HAP-1 (cell line): ENCODE results near the gene RNF220.
A peak's percentile ranks its signal among the peaks of the same experiment; 100 is the strongest.

ENCODE experiments used
- DNase-seq, 2 experiments: peaks; one replicate each; pipeline ENCODE4 v3.0.0-alpha.2; 2016 to 2020; ENCODE audit warnings: low spot score in 2 of 2
- H3K27me3 ChIP-seq: fragments of 250-450 bp; sonication (Bioruptor Pico); 2 replicates; pipeline ENCODE4 v1.5.1; 2020; ENCODE audit warnings: low read depth, mild to moderate bottlenecking, moderate library complexity
- H3K36me3 ChIP-seq: fragments of 250-450 bp; sonication (Bioruptor Pico); replicated peaks from 2 replicates; pipeline ENCODE4 v1.5.1; 2020; ENCODE audit warnings: mild to moderate bottlenecking
- H3K4me1 ChIP-seq: fragments of 250-450 bp; sonication (Bioruptor Pico); 2 replicates; pipeline ENCODE4 v1.5.1; 2020; ENCODE audit warnings: mild to moderate bottlenecking
- H3K4me3 ChIP-seq: fragments of 250-450 bp; sonication (Bioruptor Pico); 2 replicates; pipeline ENCODE4 v1.5.1; 2020; ENCODE audit warnings: mild to moderate bottlenecking, moderate library complexity
- H3K9me3 ChIP-seq: fragments of 250-450 bp; sonication (Bioruptor Pico); 2 replicates; pipeline ENCODE4 v1.5.1; 2020; ENCODE audit warnings: mild to moderate bottlenecking, moderate library complexity
- in situ Hi-C: fragments of 300-500 bp; cut with MboI; formaldehyde crosslinking; loops from 3 replicates; pipeline ENCODE4 v1.14.3; 2020; ENCODE audit warnings: low sequenced_read_pairs, inconsistent platforms, mixed read lengths

The RNF220 gene

GRCh38 chr1:44613941-44614340 is 208.9 kb downstream of the RNF220 start:
- no peak for DNase-seq
- in situ Hi-C loops: no loop called here
- H3K36me3 ChIP-seq: no peaks in the 10 kb centered on the region; the same call in 1 of the 2 replicates
- no peaks in the 10 kb centered on the region for H3K27me3 ChIP-seq
- no peak overlapping the region for H3K4me3 ChIP-seq
- H3K4me1 ChIP-seq: no peaks in the 10 kb centered on the region
- H3K9me3 ChIP-seq: no peaks in the 10 kb centered on the region

DNA sequence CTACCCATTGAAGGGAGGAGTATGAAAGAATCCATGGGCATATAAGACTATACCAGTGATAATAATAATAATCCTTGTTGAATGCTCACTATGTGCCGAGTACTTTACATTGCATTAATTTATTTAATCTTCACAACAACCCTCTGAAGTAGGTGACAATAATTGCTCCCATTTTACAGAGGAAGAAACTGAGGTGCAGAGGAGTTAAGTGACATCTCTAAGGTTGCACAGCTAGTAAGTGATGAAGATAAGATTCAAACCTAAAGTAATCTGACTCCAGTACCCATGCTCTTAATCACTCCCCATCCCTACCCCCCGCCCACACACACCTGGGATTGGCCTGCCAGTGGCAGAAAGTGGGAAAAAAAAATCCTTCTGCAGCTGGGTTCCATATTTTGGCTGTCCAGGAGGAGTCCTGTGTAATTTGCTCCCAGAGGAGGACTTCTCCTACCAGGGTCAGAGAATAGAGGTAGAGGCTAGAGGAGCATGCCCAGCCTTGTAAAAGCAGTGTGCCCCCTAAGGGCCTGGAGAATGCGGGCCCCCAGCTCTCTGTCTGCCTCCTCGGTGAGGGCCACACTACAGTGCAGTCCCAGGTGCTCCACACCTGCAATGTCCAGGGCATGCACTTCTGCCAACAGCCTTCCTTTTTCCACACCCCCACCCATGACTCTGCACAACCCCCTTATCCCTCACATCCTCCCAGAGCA is 211.4 kb downstream of the RNF220 start:
- Histone ChIP-seq H3K9me3 (no peaks in the 10 kb centered on the region), H3K36me3 (no peaks in the 10 kb centered on the region; the same call in 1 of the 2 replicates), H3K27me3 (no peaks in the 10 kb centered on the region), H3K4me1 (no peaks in the 10 kb centered on the region), H3K4me3 (no peak overlapping the region)
- in situ Hi-C loops: no loop called here
- no peak for DNase-seq

- in situ Hi-C loops: no loop called here
- DNase-seq: no peak
- Histone ChIP-seq H3K4me3 (no peak overlapping the region), H3K36me3 (no peaks in the 10 kb centered on the region; the same call in 1 of the 2 replicates), H3K27me3 (no peaks in the 10 kb centered on the region), H3K9me3 (no peaks in the 10 kb centered on the region), H3K4me1 (no peaks in the 10 kb centered on the region)
Observed at GRCh38 chr1:44616991-44617702, 212.1 kb downstream of the RNF220 start.

DNA sequence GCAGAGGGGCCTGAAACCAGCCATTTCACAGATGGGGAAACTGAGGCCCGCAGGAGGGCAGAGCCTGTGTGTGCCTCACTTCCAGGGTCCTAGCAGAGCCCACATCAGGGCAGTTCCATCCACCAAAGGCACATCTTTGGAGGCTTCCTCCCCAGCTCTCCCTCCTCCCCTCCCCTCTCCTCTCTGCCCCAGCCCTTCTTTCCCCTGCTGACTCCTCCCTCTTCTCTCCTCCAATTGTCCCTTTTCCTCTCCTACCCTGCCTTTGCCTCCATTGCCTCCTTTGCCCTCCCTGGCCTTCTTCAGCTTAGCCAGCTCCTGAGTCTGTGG is 212.6 kb downstream of the RNF220 start:
- Histone ChIP-seq H3K27me3 (no peaks in the 10 kb centered on the region), H3K36me3 (no peaks in the 10 kb centered on the region; the same call in 1 of the 2 replicates), H3K4me1 (no peaks in the 10 kb centered on the region), H3K4me3 (no peak overlapping the region), H3K9me3 (no peaks in the 10 kb centered on the region)
- in situ Hi-C loops: no loop called here
- no peak for DNase-seq

DNA sequence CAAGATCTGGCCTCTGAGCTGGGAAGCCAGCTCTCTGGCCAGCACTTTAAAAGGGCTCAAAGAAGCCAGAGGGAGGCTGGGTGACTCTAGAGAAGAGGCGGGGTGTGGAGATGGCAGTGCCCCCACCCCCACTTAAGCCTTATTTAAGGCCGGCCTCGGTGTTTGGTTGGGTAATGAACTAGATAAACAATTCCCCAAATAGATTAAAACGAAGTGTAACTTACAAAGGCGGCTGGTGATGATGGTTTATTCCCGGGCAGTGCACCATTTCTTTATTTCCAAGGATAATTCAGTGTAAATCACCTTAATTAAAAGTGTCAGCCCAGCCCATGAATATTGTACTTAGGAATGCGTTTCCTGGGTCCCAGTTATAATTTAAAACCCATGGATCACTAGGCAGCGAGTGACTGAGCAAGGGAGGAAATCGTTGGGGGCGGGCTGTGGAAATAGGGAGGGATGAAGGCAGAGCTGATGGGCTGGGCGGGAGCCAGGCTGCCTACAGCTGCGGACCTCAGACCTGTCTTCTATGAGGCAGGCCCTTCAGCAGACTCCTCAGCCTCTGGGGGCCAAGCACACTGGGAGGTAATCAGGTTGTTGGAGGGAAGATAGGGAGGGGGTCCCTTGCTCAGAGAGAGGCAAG is 214.3 kb downstream of the RNF220 start:
- DNase-seq: no peak
- in situ Hi-C loops: no loop called here
- Histone ChIP-seq H3K36me3 (no peaks in the 10 kb centered on the region; the same call in 1 of the 2 replicates), H3K4me1 (no peaks in the 10 kb centered on the region), H3K4me3 (no peak overlapping the region), H3K27me3 (no peaks in the 10 kb centered on the region), H3K9me3 (no peaks in the 10 kb centered on the region)

DNA sequence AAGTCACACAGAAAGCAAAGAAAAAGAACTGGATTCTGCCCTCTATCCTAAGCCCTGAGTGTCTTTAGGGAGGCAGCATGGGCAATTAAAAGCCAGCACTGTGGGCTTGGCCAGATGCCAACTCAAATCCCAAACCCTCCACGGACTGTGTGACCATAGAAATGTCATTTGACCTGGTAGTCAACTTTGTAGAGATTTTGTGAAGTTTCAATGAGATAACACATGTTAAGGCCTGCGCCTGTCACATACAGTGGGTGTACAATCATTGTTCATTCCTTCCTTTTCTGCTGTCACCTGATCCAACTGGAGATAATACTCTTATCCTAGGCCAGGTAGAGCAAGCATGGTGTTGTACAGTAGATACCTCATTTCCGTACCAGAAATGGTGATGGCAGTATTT is 215.0 kb downstream of the RNF220 start:
- Histone ChIP-seq H3K36me3 (no peaks in the 10 kb centered on the region; the same call in 1 of the 2 replicates), H3K9me3 (no peaks in the 10 kb centered on the region), H3K4me3 (no peak overlapping the region), H3K27me3 (no peaks in the 10 kb centered on the region), H3K4me1 (no peaks in the 10 kb centered on the region)
- in situ Hi-C loops: no loop called here
- DNase-seq: no peak

GRCh38 chr1:44621841-44622286 is 216.8 kb downstream of the RNF220 start:
- Histone ChIP-seq H3K27me3 (no peaks in the 10 kb centered on the region), H3K4me1 (no peaks in the 10 kb centered on the region), H3K9me3 (no peaks in the 10 kb centered on the region), H3K36me3 (no peaks in the 10 kb centered on the region; the same call in 1 of the 2 replicates), H3K4me3 (no peak overlapping the region)
- in situ Hi-C loops: no loop called here
- DNase-seq: no peak

DNA sequence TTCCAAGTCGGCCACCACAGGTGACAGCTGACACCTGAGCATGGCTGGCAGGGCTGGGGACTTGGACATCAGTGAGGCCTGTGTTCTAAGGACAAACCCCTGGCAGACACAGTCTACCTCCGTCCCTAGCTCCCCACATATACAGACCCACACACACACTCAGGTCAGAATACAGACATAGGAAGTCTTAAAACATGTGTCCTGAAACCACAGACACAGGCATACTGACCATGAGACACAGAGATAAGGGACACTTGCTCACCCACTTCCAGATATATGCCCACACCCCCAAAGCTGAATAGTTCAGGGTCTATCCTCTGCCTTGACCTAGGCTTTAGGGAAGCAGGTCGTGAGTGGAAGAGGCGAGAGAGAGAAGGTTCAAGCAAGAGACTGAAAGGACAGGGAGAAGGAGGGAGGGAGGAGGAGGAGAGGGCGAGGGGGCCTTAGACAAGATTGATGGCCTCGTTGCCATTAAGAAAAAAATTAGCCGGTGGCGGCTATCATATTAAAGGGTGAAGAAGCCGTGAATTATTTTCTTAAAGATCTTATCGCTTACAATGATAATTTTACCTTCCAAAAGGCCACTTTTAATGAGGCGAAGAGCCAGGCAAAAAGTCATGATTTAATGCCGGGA is 219.3 kb downstream of the RNF220 start:
- in situ Hi-C loops: no loop called here
- Histone ChIP-seq H3K36me3 (no peaks in the 10 kb centered on the region; the same call in 1 of the 2 replicates), H3K27me3 (no peaks in the 10 kb centered on the region), H3K4me3 (no peak overlapping the region), H3K9me3 (no peaks in the 10 kb centered on the region), H3K4me1 (no peaks in the 10 kb centered on the region)
- no peak for DNase-seq

- in situ Hi-C loops: no loop called here
- Histone ChIP-seq H3K9me3 (no peaks in the 10 kb centered on the region), H3K4me3 (no peak overlapping the region), H3K27me3 (no peaks in the 10 kb centered on the region), H3K4me1 (no peaks in the 10 kb centered on the region), H3K36me3 (no peaks in the 10 kb centered on the region; the same call in 1 of the 2 replicates)
- no peak for DNase-seq
Observed at GRCh38 chr1:44625348-44625747, 220.3 kb downstream of the RNF220 start.

DNA sequence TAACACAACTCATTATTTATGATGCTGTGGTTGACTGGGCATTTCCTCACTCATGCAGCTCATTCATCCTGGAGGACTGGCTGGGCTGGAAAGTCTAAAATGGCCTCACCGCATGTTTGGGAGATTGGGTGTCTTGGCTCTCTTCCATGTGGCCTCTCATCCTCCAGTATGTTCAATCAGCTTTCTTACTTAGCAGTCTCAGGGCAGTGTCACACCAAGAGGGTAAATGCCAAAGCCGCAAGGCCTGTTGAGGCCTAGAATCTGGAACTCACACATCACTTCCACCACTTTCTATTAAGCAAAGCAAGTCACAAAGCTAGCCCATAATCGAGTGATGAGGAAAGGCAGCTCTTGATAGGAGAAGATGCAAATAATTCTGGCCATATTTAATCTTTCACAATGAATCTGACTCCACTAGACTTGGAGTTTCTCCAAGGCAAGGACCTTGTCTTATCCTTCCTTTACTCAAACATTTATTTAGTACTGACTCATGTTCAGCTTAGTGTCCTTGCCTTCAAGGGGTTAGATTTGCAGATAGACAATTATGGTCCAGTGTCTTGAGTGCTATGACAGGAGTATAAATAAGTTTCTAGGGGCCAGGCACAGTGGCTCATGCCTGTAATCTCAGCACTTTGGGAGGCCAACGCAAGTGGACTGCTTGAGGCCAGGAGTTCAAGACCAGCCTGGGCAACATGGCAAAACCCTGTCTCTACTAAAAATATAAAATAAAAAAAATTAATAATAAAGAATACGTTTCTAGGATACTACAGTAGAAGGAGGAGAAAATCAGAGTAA is 224.1 kb downstream of the RNF220 start:
- in situ Hi-C loops: no loop called here
- DNase-seq: no peak
- peaks cover 13% of the 10 kb centered on the region for H3K4me1 ChIP-seq
- H3K4me3 ChIP-seq: no peak overlapping the region
- no peaks in the 10 kb centered on the region for H3K9me3 ChIP-seq
- no peaks in the 10 kb centered on the region for H3K27me3 ChIP-seq
- peaks cover 7% of the 10 kb centered on the region for H3K36me3 ChIP-seq

- no peaks in the 10 kb centered on the region for H3K27me3 ChIP-seq
- no peak overlapping the region for H3K4me3 ChIP-seq
- peaks cover 15% of the 10 kb centered on the region for H3K36me3 ChIP-seq
- H3K4me1 ChIP-seq: peaks cover 13% of the 10 kb centered on the region
- in situ Hi-C loops: no loop called here
- H3K9me3 ChIP-seq: no peaks in the 10 kb centered on the region
- no peak for DNase-seq
Observed at GRCh38 chr1:44630116-44630515, 225.1 kb downstream of the RNF220 start.

DNA sequence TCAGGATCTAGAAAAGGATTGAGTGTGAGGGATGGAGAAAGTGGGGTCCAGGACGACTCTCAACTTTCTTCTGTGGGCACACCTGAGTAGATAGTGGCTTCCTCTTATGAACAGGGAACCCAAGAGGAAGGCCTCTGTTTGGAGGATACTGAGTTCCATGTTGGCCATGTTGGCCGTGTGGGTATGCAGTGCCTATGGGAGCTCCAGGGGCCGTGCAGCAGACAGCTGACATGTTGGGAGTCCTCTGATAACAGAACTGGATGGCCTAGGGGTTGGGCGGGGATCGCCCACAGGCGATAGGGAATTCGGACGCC is 226.2 kb downstream of the RNF220 start:
- Histone ChIP-seq H3K4me1 (peaks cover 13% of the 10 kb centered on the region), H3K36me3 (peaks cover 27% of the 10 kb centered on the region), H3K27me3 (no peaks in the 10 kb centered on the region), H3K4me3 (peak overlapping the region; percentile 58), H3K9me3 (no peaks in the 10 kb centered on the region)
- no peak for DNase-seq
- in situ Hi-C loops: no loop called here
